Measurements from ENCODE around the gene NOD1. TPM values are rescaled to one million over a fixed set of nuclear protein-coding genes. Genes with fewer than 3 reads are reported as not detected.

NOD1 gene
- total RNA-seq, 1 experiment from 2014 or later, result 7.0 TPM

GRCh38 chr7:30493228-30493627, 14.6 kb upstream of the NOD1 start:
- H3K9me3 ChIP-seq, result peaks cover 15% of the 10 kb centered on the region; the same call in 1 of the 2 replicates
- peaks cover 4% of the 10 kb centered on the region for H3K27me3 Mint-ChIP-seq (ENCODE audit: insufficient read depth, unreplicated experiment)
- ChIA-PET CTCF (no interaction called here), POLR2A (no interaction called here)
- no peak overlapping the region for H3K27ac Mint-ChIP-seq (ENCODE audit: unreplicated experiment)
- no peak overlapping the region for H3K4me3 Mint-ChIP-seq (ENCODE audit: unreplicated experiment)
- H3K4me3 ChIP-seq (ENCODE audit: low read depth, low read length), result no peak overlapping the region
- peaks cover 19% of the 10 kb centered on the region for H3K36me3 Mint-ChIP-seq (ENCODE audit: insufficient read depth, unreplicated experiment)
- no peak for TF ChIP-seq CTCF (IDR thresholded peaks at IDR 0.05; ENCODE audit: insufficient read depth in 1 of 2, low read depth in 1 of 2, low read length in 1 of 2, severe bottlenecking in 1 of 2, unreplicated experiment in 1 of 2)
- peaks cover 5% of the 10 kb centered on the region for H3K4me1 ChIP-seq
- DNase-seq, result no peak
- no TSS peak for BruUV-seq (replicated peaks)
- H3K36me3 ChIP-seq (ENCODE audit: control insufficient read depth, insufficient read depth, low read length), result no peaks in the 10 kb centered on the region
- peaks cover 22% of the 10 kb centered on the region for H3K9me3 Mint-ChIP-seq (ENCODE audit: unreplicated experiment)
- no peaks in the 10 kb centered on the region for H3K4me1 Mint-ChIP-seq (ENCODE audit: low read depth, unreplicated experiment)
- intact Hi-C loops (cut with micrococcal nuclease; ENCODE audit: unreplicated experiment), result no loop called here
- no peaks in the 10 kb centered on the region for H3K27me3 ChIP-seq (replicated peaks; ENCODE audit: control insufficient read depth, insufficient read depth, low read length)

- H3K27me3 Mint-ChIP-seq (ENCODE audit: insufficient read depth, unreplicated experiment), result peaks cover 10% of the 10 kb centered on the region
- peaks cover 15% of the 10 kb centered on the region; the same call in 1 of the 2 replicates for H3K9me3 ChIP-seq
- no peak for DNase-seq
- no peak overlapping the region for H3K27ac Mint-ChIP-seq (ENCODE audit: unreplicated experiment)
- H3K36me3 ChIP-seq (ENCODE audit: control insufficient read depth, insufficient read depth, low read length), result no peaks in the 10 kb centered on the region
- CTCF ChIA-PET, result no interaction called here
- H3K4me3 Mint-ChIP-seq (ENCODE audit: unreplicated experiment), result no peak overlapping the region
- peaks cover 10% of the 10 kb centered on the region for H3K36me3 Mint-ChIP-seq (ENCODE audit: insufficient read depth, unreplicated experiment)
- H3K9me3 Mint-ChIP-seq (ENCODE audit: unreplicated experiment), result peaks cover 22% of the 10 kb centered on the region
- no peak for TF ChIP-seq CTCF (IDR thresholded peaks at IDR 0.05; ENCODE audit: insufficient read depth in 1 of 2, low read depth in 1 of 2, low read length in 1 of 2, severe bottlenecking in 1 of 2, unreplicated experiment in 1 of 2)
- BruUV-seq (replicated peaks), result no TSS peak
- H3K4me1 Mint-ChIP-seq (ENCODE audit: low read depth, unreplicated experiment), result no peaks in the 10 kb centered on the region
- POLR2A ChIA-PET, result no interaction called here
- intact Hi-C loops (cut with micrococcal nuclease; ENCODE audit: unreplicated experiment), result no loop called here
- peaks cover 5% of the 10 kb centered on the region for H3K4me1 ChIP-seq
- no peak overlapping the region for H3K4me3 ChIP-seq (ENCODE audit: low read depth, low read length)
- H3K27me3 ChIP-seq (replicated peaks; ENCODE audit: control insufficient read depth, insufficient read depth, low read length), result no peaks in the 10 kb centered on the region
Observed at GRCh38 chr7:30491417-30491816, 12.8 kb upstream of the NOD1 start.

GRCh38 chr7:30487371-30487770, 8.8 kb upstream of the NOD1 start:
- no peak for DNase-seq
- intact Hi-C loops (cut with micrococcal nuclease; ENCODE audit: unreplicated experiment), result no loop called here

More at GRCh38 chr7:30487371-30487770, 8.8 kb upstream of the NOD1 start:
- no peak for TF ChIP-seq CTCF (IDR thresholded peaks at IDR 0.05; ENCODE audit: insufficient read depth in 1 of 2, low read depth in 1 of 2, low read length in 1 of 2, severe bottlenecking in 1 of 2, unreplicated experiment in 1 of 2)
- Histone ChIP-seq H3K36me3 (ENCODE audit: control insufficient read depth, insufficient read depth, low read length) (no peaks in the 10 kb centered on the region), H3K4me1 (no peaks in the 10 kb centered on the region), H3K4me3 (ENCODE audit: low read depth, low read length) (no peak overlapping the region), H3K9me3 (peaks cover 15% of the 10 kb centered on the region; the same call in 1 of the 2 replicates), H3K27me3 (replicated peaks; ENCODE audit: control insufficient read depth, insufficient read depth, low read length) (no peaks in the 10 kb centered on the region)
- BruUV-seq (replicated peaks), result no TSS peak
- Mint-ChIP-seq H3K4me1 (ENCODE audit: low read depth, unreplicated experiment) (no peaks in the 10 kb centered on the region), H3K27me3 (ENCODE audit: insufficient read depth, unreplicated experiment) (peaks cover 10% of the 10 kb centered on the region), H3K27ac (ENCODE audit: unreplicated experiment) (no peak overlapping the region), H3K36me3 (ENCODE audit: insufficient read depth, unreplicated experiment) (no peaks in the 10 kb centered on the region), H3K9me3 (ENCODE audit: unreplicated experiment) (peaks cover 16% of the 10 kb centered on the region), H3K4me3 (ENCODE audit: unreplicated experiment) (no peak overlapping the region)
- POLR2A ChIA-PET, result no interaction called here
- CTCF ChIA-PET, result no interaction called here
